ENCODE measurements around the gene ERG. TPM values are rescaled to one million over a fixed set of nuclear protein-coding genes. Genes with fewer than 3 reads are reported as not detected.

ERG gene
- total and polyA plus RNA-seq, 2 of the 8 experiments (the other 6 are each of a cell fraction or from before 2014, with no cell fraction given), result 1.0 to 3.0 TPM

- no peak for TF ChIP-seq CHD7 (IDR thresholded peaks at IDR 0.05; ENCODE audit: insufficient replicate concordance, low read length)
- TF ChIP-seq SIX5 (IDR thresholded peaks at IDR 0.05; ENCODE audit: low read depth, low read length), result no peak
- TF ChIP-seq POU5F1 (IDR thresholded peaks at IDR 0.05; ENCODE audit: low read depth, low read length), result no peak
- TF ChIP-seq RNF2 (IDR thresholded peaks at IDR 0.05; ENCODE audit: borderline replicate concordance, low read depth, low read length, missing control alignments, poor library complexity, severe bottlenecking), result no peak
- no peak for TF ChIP-seq HDAC2 (IDR thresholded peaks at IDR 0.05; ENCODE audit: borderline replicate concordance in 1 of 2, low read depth in 2 of 2, low read length in 2 of 2)
Observed at GRCh38 chr21:38359835-38360234, 138.4 kb downstream of the ERG start (continued).

Measured in H1 (cell line).